NK-92 treated with Interleukin-12 subunit alpha and Interleukin-12 subunit beta, amount 100 ng/mL, for 24 hours (cell line): ENCODE results near the gene CACNA1I.
"Not testable (repeated sequence)": the region's sequence is repeated elsewhere in the genome, so short reads cannot be mapped to it uniquely, and the experiment has no call there.

Experiments used
- DNase-seq: peaks from one replicate; lab custom pipeline; 2025; lab: John Stamatoyannopoulos, UW

CACNA1I gene

DNA sequence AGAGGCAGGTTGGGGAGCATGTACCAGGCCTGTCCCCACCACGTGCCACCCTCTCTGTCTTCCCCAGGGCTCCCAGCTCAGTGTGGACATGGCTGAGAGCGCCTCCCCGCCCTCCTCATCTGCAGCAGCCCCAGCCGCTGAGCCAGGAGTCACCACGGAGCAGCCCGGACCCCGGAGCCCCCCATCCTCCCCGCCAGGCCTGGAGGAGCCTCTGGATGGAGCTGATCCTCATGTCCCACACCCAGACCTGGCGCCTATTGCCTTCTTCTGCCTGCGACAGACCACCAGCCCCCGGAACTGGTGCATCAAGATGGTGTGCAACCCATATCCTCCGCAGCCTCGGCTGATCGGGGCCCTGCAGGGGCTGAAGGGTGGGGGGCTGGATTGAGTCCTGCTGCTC, at the start of gene CACNA1I:
Gene CACNA1I (plus strand): TSS at position 89 of the 400 bp plus-strand sequence. CDS start 0 bp downstream, at position 89.
- no peak for DNase-seq

DNA sequence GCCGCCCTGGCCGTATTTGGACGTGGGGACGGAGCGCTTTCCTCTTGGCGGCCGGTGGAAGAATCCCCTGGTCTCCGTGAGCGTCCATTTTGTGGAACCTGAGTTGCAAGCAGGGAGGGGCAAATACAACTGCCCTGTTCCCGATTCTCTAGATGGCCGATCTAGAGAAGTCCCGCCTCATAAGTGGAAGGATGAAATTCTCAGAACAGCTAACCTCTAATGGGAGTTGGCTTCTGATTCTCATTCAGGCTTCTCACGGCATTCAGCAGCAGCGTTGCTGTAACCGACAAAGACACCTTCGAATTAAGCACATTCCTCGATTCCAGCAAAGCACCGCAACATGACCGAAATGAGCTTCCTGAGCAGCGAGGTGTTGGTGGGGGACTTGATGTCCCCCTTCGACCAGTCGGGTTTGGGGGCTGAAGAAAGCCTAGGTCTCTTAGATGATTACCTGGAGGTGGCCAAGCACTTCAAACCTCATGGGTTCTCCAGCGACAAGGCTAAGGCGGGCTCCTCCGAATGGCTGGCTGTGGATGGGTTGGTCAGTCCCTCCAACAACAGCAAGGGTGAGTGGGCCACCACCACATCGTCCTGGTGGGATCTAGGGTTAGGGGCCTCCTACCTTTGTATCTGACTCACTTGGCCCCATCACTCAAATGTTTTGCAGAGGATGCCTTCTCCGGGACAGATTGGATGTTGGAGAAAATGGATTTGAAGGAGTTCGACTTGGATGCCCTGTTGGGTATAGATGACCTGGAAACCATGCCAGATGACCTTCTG, 49.3 kb upstream of the CACNA1I start:
- not testable (repeated sequence) for DNase-seq

DNA sequence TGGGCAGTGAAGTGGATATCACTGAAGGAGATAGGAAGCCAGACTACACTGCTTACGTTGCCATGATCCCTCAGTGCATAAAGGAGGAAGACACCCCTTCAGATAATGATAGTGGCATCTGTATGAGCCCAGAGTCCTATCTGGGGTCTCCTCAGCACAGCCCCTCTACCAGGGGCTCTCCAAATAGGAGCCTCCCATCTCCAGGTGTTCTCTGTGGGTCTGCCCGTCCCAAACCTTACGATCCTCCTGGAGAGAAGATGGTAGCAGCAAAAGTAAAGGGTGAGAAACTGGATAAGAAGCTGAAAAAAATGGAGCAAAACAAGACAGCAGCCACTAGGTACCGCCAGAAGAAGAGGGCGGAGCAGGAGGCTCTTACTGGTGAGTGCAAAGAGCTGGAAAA, 48.5 kb upstream of the CACNA1I start:
- DNase-seq = not testable (repeated sequence)

DNA sequence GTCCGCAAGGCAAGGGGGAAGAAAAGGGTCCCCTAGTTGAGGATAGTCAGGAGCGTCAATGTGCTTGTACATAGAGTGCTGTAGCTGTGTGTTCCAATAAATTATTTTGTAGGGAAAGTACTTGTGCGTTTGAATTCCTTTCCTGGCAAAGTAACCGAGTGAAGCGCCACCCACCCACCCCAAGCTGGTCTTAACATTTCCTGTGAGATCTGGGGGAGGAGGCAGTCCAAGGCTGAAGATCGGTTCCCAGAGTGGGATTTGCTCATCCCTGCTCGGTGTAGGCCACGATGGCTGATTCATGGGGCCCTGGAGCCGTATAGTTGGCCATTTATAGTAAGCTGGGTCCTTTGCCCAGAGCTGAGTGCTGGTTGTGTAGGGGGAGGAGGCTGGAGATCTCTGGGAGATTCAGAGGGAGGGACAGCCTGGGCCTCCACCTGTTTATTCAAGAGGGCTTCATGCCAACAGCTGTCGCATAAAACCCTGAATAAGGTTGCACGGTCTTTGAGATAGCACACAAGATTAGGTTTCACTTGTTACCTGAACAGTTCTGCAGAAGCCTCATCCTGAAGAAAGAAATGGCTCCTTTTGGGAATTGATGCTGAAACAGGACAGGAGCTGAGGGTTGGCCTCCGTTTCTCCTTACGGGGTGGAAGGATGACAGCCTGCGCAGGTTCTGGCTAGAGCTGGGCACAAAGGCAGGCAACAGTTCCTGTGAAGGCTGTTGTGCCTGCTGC, 47.8 kb upstream of the CACNA1I start:
- no peak for DNase-seq

DNA sequence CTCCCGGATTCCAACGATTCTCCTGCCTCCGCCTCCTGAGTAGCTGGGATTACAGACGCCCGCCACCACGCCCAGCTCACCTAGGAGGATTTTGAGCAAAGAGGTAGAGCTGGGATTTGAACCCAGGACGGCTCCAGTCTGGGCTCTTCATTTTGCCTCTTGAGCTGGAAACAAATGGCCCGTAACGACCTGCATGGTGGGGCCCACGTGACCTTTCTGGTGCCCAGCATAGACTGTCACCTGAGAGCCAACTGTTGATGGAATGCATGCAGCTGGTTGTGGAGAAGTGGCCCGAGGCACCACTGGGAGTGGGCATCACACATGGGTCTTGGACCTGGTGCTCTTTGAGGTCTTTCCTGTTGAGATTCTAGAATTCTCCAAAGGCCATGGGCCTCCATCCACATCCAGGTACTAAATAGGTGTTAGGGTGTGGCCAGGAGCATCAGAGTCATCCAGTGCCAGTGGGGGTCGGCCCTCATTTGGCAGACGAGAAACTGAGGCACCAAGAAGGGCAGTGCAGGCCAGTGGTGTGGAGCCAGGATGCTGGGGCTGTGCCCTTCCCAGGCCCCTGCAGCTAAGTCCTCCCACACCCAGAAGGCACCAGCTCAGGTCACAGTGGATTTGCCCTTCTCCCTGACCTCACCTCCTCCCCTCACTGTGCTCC, 46.3 kb upstream of the CACNA1I start:
- no peak for DNase-seq

DNA sequence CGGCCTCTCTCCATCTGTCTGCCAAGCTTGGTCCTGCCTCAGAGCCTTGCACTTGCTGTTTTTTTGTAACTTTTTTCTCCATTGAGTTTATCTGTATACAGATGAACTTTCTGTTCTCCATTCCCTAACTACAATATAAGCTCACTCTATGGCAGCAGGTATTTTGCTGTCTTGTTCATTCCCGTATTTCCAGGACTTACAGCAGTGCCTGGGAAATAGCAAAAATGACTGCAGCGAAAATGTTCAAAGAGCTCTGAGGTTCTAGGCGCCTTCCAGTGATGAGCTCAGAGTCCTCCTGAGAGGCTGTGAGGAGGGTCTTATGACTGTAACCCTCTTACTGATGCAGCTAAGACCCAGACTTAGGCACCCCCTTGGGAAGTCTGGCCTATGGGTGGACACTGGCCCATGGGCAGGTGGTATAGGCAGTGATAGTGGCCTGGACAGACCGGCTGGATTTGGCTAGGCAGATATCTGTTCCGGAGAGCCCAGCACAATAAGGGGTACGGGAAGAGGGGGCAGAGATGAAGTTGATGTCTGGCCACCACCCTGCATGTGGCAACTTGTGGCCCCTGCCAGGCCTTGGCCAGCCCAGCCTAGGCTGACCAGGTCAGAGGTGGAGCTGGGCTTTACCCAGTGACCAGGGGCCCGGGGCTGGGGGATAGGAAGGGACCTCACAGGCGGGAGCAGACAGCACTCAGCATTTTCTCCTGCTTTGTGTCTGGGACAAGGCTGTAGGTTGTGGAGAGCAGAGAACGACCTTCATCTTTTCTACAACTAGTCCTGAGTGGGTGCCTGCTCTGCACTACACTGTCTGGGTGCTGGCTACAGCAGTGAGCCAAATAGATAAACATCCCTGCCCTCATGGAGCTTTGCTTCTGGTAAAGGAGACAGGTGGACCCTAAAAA, 45.5 kb upstream of the CACNA1I start:
- DNase-seq = no peak

DNA sequence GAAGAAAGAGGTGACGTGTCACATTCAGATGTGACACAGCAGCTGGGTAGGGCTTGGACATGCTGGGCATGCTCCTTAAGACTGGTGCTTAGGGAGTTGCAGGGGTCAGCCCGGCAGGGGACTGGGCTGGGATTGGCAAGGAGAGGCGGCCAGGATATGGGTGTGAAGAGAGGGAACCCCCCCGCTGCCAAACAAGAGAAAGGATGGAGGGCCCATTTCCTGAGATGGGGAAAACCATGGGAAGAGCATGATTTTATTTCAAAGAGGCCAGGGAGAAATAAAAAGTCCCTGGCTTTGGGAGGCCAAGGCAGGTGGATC, 44.9 kb upstream of the CACNA1I start:
- no peak for DNase-seq

DNA sequence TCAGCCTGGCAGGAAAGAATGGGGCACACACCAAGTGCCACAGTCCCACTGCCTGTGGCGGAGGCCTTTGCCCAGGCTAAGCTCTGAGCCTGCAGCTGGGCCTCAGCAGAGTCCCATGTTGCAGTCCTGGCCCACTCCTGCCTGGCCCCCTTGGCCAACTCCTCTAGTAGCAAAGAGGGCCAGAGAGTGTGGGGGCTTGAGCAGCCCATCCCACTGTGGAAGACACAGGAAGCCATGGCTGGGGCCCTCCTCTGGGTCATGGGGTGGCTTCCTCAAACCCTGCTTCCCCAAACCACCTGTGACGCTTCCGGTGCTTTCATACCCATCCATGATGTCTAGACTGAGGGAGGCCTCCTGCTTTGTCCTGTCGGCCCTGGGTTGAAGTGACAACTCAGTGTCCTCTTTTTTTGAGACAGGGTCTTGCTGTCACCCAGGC, 43.8 kb upstream of the CACNA1I start:
- no peak for DNase-seq

DNA sequence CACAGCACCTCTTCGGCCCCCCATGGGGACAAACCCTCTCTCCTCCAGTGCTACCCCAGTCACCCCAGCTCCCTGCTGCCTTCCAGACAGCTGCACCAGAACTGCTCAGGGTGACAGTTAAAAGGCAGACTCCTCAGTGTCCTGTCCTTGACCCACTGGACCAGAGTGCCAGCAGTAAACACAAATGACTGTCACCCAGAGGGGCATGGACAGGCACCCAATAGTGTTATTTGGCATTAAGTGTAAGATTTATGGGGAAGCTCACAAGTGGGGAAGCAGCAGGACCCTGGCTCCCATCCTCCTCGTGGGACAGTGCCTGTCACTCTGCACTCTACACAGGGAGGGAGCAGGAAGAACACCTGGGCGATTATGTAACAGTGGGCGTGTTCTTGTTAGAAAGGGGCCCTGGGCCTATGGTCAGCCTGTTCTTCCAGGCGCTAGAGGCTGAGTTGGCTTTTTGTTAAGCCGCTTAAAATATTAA, 43.0 kb upstream of the CACNA1I start:
- DNase-seq = no peak

DNA sequence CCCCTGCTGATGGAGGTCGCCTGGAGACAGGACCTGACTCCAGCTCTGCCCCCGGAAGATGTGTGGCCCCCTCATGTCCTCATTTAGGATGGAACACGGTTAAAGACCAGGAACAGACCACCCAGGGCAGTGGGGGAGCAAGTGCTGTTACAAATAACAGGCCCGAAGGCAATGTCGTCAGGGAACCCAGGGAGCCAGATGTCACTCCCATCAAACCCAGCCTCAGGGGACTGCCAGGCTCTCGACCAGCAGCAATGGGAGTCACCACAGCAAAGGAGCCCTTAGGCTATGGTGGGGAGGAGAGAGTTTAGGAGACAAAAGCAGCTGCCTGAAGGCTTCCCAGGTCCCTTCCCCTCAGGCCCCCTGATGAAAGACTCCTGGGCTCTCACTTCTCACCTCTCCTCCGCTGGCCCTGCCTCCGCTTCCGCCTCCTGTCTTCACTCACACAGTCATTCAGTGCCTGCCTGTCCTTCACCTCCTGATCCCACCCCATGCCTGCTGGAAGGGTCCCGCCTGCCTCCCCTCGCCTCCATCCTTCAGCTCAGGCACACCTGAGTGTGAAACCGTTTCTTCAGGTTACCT, 42.4 kb upstream of the CACNA1I start:
- no peak for DNase-seq

DNA sequence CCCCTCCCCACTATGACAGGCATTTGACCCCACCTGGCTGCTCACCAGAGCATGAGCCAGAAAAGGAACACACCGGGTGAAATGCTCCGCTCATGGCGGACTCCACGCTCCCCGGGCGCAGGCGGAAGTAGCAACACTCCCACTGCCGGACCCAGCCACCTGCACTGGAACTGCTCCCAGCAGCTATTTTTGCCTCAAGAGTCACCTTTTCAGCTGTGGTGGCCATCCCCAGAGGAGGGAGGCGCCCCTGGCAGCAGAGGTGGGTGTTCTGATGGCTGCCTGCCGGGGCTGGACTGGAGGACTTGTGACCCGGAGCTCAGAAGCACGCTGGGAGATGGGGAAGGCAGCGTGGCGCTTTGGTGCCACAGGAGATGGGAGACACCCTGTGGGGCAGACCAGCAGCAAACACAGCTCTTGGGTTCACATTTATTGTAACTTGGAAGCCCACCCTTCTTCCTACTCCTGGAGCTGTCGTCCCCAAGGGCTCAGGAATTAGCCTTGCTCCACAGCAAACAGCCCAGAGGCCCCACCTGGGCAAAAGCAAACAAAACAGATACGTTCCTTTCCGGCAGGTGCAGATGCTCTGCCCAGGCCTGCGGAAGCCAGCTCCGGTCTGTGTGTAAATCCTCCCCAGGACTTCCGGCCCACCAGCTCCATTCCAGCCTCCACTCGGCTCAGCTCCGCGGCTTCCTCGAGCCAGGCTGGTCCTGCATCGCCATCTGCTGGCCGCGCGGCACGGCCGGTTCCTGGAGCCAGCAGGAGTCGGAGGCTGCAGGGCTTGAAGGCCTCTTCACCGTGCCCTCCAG, 41.7 kb upstream of the CACNA1I start:
- DNase-seq = no peak

DNA sequence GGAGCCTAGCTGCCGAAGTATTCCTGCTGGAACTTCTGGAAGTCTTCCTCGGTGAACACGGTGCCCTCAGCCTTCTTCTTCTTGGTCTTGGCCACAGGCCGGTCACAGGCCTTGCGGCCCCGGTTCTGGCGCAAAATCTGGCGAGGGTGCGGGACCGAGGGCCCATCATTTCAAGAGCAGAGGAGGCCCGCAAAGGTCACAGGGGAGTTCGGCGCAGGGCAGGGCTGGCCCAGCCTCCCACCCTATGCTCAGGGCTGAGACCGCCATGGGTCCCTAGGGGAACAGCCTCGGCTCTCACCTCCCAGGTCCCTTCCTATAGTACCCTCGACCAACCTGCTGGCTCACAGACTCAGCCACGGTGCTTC, 41.1 kb upstream of the CACNA1I start:
- DNase-seq = no peak

DNA sequence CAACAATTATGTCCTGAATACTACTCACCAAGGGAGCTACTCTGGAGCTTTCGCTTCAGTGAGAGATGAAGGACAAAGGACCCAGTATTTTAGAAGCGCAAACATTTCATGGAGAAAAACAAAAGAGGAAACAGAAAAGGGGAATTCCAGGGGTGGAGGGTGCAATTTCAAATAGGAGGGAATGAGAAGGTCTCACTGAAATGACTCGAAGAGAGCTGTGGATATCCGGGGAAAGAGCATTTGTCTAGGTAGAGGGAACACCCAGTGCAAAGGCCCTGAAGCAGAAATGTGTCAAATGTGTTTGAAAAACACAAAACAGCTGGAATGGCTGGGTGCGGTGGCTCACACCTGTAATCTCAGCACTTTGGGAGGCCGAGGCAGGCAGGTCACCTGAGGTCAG, 40.4 kb upstream of the CACNA1I start:
- DNase-seq = no peak

DNA sequence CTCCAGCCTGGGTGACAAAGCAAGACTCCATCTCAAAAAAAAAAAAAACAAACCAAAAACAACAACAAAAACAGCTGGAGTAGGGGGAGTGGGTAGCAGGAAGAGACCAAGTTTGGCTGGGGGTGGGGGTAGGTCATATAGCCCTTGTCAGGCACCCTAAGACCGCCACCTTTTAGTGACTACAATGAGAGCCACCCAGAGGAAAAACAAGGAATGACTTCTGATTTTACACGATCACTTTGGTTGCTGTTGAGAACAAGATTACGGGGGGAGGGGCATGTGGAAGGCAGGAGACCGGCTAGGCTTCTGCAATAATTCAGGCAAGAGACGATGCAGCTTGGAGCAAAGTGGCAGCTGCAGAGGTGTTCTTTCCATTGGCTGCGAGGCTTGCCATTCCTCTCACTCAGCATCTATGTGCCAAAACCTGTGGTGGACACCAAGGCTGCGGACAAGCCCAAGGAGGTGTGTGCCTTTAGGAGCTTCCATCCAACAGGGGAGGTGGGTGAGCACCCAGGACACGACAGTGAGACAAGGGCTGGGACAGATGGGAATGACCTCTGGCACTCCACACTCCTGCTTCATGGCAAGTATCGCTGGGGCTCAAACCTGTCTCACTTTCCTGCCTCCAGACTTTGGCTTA, 39.7 kb upstream of the CACNA1I start:
- no peak for DNase-seq

DNA sequence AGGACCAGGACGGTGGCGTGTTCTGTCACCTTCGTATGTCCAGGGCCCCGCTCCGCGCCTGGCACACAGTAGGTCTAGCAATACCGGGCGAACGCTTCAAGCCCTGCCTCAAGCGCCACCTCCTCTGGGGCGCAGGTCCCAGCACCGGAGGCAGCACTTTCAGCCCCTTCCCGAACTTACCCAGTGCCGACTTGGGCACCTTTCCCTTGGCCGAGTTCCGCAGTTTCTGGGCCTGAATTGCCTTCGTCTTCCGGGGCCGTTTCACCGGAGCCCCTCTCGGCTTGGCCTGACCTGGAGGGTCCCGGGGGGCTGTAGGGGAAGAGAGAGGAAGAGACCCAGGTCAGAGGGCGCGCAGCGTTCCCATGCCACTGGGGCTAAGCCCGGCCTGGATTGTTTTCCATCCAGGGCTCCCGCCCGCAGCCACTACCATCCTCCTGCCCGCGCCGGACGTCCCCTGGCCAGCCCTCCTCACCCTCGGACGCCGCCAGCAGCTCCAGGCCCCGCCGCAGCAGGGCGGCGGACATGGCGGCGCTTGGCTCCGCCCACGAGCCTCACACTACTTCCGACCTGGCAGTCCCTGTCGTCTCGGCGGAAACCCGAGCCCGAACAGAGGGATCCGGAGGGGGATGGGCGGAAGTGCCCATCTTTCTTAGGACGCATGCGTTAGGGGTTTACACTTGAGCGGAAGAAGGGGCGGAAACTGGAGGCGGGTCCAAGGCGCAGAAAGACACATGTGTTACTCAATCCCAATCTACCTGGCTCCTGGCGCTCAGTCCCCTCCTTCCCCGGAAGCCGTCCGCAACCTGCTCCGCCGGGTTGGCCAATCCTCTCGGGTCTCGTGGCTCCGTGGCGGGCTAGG, 38.1 kb upstream of the CACNA1I start, which contains the start of gene RPS19BP1:
Gene RPS19BP1 (minus strand): TSS at position 534 of the 859 bp plus-strand sequence. CDS start 10 bp downstream, at position 524.
- DNase-seq = peak; percentile 95

DNA sequence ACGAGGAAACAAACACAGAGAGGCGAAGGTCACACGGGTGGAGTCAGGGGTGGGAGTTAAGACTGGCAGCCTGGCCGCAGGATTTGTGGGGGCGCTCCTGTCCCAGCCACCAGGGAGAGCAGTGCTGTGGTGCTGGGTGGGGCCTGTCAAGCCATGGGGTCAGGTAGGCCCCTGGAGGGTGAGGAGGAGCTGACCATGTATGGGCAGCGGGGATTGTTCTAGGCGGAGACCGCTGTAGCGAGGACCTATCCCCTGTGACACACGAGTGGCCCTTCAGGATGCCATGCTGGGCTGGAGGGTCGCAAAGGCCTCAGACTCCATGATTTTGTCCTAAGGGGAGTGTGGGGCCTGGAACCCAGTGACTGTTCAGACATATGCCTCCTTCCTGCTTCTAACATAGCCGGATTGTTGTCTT, 36.5 kb upstream of the CACNA1I start:
- DNase-seq = no peak

DNA sequence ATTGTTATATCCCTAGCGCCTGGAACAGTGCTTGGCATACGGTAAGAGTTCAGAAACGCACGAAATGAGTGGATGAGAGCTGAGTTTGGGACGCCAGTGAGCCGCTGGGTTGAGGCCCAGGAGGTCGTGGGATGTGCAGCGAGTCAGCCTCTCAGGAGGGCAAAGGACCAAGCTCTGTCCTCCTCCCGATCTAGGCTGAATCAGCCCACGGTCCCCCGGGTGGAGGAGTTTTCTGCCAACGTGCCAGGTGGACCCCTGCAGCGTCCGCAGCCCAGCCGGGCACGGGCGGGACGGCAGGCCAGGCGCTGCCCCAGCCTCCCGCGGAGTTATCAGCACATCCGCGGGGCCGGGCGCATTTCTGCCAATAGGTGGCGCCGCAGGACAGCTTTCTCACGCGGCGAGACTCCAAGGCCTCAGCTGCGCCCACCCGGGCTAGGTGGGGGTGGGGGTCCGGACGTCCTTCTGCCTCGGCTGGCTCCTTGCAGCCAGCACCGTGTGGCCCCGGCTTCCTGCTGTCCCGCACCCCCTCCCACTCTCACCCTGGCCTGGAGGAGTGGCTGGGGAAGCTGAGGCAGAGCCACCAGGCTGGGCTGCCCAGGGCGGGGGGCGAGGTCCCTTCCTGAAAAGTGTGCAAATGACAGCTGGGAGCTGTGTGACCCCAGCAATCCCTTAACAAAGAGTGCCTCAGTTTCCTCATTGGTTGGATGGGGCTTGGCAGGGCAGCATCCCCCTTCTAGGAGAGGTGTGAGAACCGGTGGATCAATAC, 35.8 kb upstream of the CACNA1I start:
- DNase-seq = peak; percentile 58

DNA sequence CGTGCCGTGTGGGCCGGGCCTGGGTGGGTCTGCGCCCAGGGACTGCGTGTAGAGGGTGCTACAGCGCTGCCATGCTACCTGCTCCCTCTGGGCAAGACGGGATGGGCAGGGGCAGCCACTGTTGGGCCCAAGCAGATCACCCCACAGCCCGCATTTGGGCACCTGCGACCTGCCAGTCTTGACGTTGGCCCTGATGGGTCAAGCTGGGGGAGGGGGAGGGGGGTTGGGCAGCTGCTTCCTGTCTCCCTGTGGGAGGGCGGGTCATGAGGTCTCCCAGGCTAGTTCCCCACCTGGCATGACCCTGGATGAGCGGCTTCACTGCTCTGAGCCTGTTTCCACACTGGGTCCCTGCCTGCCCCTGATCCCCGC, 35.2 kb upstream of the CACNA1I start:
- DNase-seq = no peak
